Measurements from ENCODE around the gene NTM.

- TF ChIP-seq EZH2 (IDR thresholded peaks at IDR 0.05) (no peak), POLR2AphosphoS5 (IDR thresholded peaks at IDR 0.05; ENCODE audit: borderline replicate concordance, low read depth, low read length) (no peak)
Observed at GRCh38 chr11:132050049-132050448, 679.6 kb downstream of the NTM start.
